ENCODE results near the gene SERPINA10. TPM values are rescaled to one million over a fixed set of nuclear protein-coding genes. Genes with fewer than 3 reads are reported as not detected.
A peak's percentile ranks its signal among the peaks of the same experiment; 100 is the strongest.
"Not testable (repeated sequence)": the region's sequence is repeated elsewhere in the genome, so short reads cannot be mapped to it uniquely, and the experiment has no call there.

The SERPINA10 gene
- total RNA-seq, 1 experiment from 2014 or later = not detected

DNA sequence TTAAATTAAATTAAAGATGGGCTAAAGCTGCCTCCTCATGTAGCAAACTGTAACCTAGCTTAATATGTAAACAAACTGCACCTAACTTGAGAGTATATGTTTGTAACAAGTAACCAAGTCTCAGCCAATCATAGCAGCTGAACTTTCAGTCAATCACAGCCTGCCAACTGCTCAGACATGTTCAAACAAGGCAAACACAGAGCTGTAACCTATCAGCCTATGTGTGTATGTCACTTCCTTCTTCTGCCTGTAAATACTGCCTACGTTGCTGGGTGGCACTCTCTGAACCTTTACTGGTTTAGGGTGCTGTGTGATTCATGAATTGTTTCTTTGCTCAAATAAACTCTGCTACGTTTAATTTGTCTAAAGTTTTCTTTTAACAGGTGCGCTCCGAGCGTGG lies 27.2 kb upstream of the SERPINA10 start:
- in situ Hi-C loops (cut with HindIII; ENCODE audit: low pct_unique_long_range_greater_than_20kb, low sequenced_read_pairs) = no loop called here
- DNase-seq (ENCODE audit: low read depth, low spot score) = peak; percentile 25

GRCh38 chr14:94317259-94317658 lies 24.2 kb upstream of the SERPINA10 start:
- in situ Hi-C loops (cut with HindIII; ENCODE audit: low pct_unique_long_range_greater_than_20kb, low sequenced_read_pairs) = no loop called here
- DNase-seq (ENCODE audit: low read depth, low spot score) = peak; percentile 58

GRCh38 chr14:94316692-94317091 lies 23.6 kb upstream of the SERPINA10 start:
- no peak for DNase-seq (ENCODE audit: low read depth, low spot score)
- in situ Hi-C loops (cut with HindIII; ENCODE audit: low pct_unique_long_range_greater_than_20kb, low sequenced_read_pairs) = no loop called here

DNA sequence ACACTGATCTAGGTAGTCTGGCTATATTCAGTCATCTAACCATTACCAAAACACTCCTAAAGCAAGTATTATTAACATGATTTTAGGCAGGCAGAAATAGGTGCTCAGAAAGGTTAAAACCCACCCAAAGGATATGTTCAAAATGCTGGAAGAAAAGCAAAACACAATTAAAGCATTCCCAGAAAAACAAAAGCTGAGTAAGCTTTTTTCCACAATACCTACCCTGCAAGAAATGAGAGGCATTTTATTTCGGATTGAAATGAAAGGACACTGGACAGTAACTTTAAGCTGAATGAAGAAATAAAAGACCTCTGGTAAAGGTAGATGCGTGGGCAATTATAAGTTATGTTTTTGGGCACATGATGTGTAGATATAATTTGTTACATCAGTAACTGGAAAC lies 21.8 kb upstream of the SERPINA10 start:
- in situ Hi-C loops (cut with HindIII; ENCODE audit: low pct_unique_long_range_greater_than_20kb, low sequenced_read_pairs) = no loop called here
- no peak for DNase-seq (ENCODE audit: low read depth, low spot score)

GRCh38 chr14:94313991-94314655 lies 21.1 kb upstream of the SERPINA10 start:
- in situ Hi-C loops (cut with HindIII; ENCODE audit: low pct_unique_long_range_greater_than_20kb, low sequenced_read_pairs) = no loop called here

DNA sequence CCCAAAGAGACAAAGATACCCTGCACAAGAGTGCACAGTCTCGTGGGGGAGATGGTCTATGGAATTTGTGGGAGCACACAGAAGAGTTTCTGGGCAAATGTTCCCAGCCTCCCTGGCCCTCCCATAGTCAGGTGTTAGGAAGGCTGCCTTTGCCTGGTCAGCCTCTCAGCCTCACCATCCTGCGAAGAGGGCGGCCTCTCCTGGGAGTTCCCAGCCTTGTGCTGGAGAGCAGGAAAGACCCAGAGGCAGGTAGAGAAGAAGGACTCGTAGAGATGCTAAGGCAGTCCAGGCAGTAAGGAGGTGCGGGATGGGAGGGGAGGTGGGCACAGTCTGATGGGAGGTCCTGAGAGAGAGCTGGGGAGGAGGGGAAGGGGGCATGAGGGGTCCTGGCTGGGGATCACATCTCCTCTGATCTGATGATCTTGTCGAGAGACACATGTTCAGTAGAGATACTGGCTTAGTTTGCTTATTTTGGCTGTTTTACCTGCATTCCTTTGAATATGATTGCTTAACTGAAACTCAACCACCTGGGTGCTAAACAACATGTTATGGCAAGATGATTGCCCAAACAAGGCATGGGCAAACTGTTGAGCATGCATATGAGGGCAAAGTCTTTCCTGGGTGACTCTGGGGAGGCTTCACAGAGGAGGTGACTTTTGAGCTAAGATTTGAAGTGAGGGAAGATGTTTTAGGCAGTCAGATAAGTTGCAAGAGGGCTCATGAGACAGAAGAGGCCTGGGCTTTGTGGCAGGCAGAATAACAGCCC lies 19.6 kb upstream of the SERPINA10 start:
- DNase-seq (ENCODE audit: low read depth, low spot score) = no peak
- in situ Hi-C loops (cut with HindIII; ENCODE audit: low pct_unique_long_range_greater_than_20kb, low sequenced_read_pairs) = no loop called here

More at GRCh38 chr14:94313991-94314655, 21.1 kb upstream of the SERPINA10 start:
- DNase-seq (ENCODE audit: low read depth, low spot score) = no peak

GRCh38 chr14:94310248-94310647 lies 17.2 kb upstream of the SERPINA10 start:
- in situ Hi-C loops (cut with HindIII; ENCODE audit: low pct_unique_long_range_greater_than_20kb, low sequenced_read_pairs) = no loop called here

GRCh38 chr14:94309721-94310120 lies 16.7 kb upstream of the SERPINA10 start:
- in situ Hi-C loops (cut with HindIII; ENCODE audit: low pct_unique_long_range_greater_than_20kb, low sequenced_read_pairs) = no loop called here

More at GRCh38 chr14:94310248-94310647, 17.2 kb upstream of the SERPINA10 start:
- DNase-seq (ENCODE audit: low read depth, low spot score) = no peak

GRCh38 chr14:94307410-94307992 lies 14.4 kb upstream of the SERPINA10 start:
- in situ Hi-C loops (cut with HindIII; ENCODE audit: low pct_unique_long_range_greater_than_20kb, low sequenced_read_pairs) = no loop called here
- DNase-seq (ENCODE audit: low read depth, low spot score) = peak; percentile 73

More at GRCh38 chr14:94309721-94310120, 16.7 kb upstream of the SERPINA10 start:
- DNase-seq (ENCODE audit: low read depth, low spot score) = no peak

- in situ Hi-C loops (cut with HindIII; ENCODE audit: low pct_unique_long_range_greater_than_20kb, low sequenced_read_pairs) = no loop called here
- no peak for DNase-seq (ENCODE audit: low read depth, low spot score)
Measured at GRCh38 chr14:94306047-94306978, 13.2 kb upstream of the SERPINA10 start.

- in situ Hi-C loops (cut with HindIII; ENCODE audit: low pct_unique_long_range_greater_than_20kb, low sequenced_read_pairs) = no loop called here
Measured at GRCh38 chr14:94305620-94306019, 12.6 kb upstream of the SERPINA10 start.

DNA sequence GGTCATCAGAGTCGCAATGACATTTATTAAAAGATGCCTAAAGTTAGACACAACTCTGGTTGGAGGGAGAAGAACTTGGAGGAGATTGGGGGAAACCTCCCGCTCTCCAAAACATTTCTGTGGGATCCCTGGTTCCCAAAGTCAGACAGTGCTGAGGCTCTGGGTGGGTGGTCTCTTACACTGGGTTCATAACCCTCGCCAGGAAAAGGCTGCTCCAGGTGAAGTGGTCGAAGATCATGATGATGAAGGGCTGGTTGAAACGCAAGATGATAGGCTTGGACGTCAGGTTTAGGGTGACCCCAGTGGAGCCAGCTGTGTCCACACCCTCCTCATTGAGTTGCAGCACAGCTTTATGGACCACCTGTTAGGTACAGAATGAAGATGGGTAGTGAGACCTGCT lies 11.2 kb upstream of the SERPINA10 start:
- in situ Hi-C loops (cut with HindIII; ENCODE audit: low pct_unique_long_range_greater_than_20kb, low sequenced_read_pairs) = no loop called here
- DNase-seq (ENCODE audit: low read depth, low spot score) = no peak

More at GRCh38 chr14:94305620-94306019, 12.6 kb upstream of the SERPINA10 start:
- no peak for DNase-seq (ENCODE audit: low read depth, low spot score)

- in situ Hi-C loops (cut with HindIII; ENCODE audit: low pct_unique_long_range_greater_than_20kb, low sequenced_read_pairs) = no loop called here
Measured at GRCh38 chr14:94303111-94303510, 10.0 kb upstream of the SERPINA10 start.

DNA sequence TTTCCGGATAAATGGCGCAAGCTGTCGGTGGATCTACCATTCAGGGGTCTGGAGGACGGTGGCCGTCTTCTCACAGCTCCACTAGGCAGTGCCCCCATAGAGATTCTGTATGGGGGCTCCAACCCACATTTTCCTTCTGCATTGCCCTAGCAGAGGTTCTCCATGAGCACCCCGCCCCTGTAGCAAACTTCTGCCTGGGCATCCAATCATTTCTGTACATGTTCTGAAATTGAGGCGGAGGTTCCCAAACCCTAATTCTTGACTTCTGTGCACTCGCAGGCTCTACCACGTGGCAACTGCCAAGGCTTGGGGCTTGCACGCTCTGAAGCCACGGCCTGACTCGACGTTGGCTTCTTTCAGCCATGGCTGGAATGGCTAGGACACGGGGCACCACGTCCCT lies 5.1 kb upstream of the SERPINA10 start:
- in situ Hi-C loops (cut with HindIII; ENCODE audit: low pct_unique_long_range_greater_than_20kb, low sequenced_read_pairs) = no loop called here
- DNase-seq (ENCODE audit: low read depth, low spot score) = no peak

More at GRCh38 chr14:94303111-94303510, 10.0 kb upstream of the SERPINA10 start:
- no peak for DNase-seq (ENCODE audit: low read depth, low spot score)

GRCh38 chr14:94296181-94296545 lies 3.1 kb upstream of the SERPINA10 start:
- in situ Hi-C loops (cut with HindIII; ENCODE audit: low pct_unique_long_range_greater_than_20kb, low sequenced_read_pairs); DNase-seq (ENCODE audit: low read depth, low spot score): not testable (repeated sequence)

DNA sequence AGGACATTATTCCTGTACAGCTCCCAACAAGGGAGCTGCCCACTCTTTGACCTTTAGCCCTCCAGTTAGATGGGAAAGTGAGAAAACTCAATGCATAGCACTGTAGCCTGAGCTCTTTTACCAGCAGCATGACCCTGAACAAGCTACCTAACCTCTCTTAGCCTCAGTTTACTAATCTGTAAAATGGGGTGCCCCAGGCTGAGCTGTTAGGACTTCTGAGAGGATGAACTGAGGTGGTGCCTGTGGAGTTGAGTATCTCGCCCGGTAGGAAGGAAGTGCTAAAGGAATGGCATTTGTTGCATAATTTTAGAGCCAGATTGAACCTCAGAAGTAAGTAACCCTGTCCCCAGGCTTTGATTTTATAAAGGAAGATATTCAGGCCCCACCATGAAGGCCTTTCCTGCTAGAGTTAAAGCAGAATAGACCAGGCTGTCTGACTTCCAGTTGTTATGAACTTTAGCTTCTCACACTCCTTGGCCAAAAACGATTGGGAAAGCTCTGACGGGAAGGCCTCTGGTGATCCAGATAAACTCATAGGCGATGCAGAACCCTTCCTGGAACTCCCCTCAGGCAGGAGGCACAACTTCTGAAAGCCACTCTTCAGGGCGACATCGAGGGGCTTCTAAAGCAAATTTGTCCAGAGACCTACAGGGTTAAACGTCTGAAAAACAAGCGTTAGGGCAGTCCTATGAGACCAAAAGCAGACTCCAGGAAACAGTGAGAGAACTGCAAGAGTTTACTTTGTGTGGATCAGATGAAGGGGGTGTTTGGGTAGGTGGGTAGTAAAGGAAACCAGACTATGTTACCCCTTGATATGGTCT lies 2.5 kb upstream of the SERPINA10 start:
- in situ Hi-C loops (cut with HindIII; ENCODE audit: low pct_unique_long_range_greater_than_20kb, low sequenced_read_pairs) = no loop called here

GRCh38 chr14:94293578-94293924 lies 483 bp upstream of the SERPINA10 start:
- in situ Hi-C loops (cut with HindIII; ENCODE audit: low pct_unique_long_range_greater_than_20kb, low sequenced_read_pairs) = no loop called here
- DNase-seq (ENCODE audit: low read depth, low spot score) = no peak

More for the DNA sequence above, 2.5 kb upstream of the SERPINA10 start:
- DNase-seq (ENCODE audit: low read depth, low spot score) = no peak

Measured in SK-MEL-5 (cell line).